Measurements from ENCODE around the gene GLA. TPM values are rescaled to one million over a fixed set of nuclear protein-coding genes. Genes with fewer than 3 reads are reported as not detected.

The GLA gene
- total and polyA plus RNA-seq, 2 of the 13 experiments (the other 11 are each of a cell fraction or from before 2014, with no cell fraction given) = 31.4 to 59.3 TPM

DNA sequence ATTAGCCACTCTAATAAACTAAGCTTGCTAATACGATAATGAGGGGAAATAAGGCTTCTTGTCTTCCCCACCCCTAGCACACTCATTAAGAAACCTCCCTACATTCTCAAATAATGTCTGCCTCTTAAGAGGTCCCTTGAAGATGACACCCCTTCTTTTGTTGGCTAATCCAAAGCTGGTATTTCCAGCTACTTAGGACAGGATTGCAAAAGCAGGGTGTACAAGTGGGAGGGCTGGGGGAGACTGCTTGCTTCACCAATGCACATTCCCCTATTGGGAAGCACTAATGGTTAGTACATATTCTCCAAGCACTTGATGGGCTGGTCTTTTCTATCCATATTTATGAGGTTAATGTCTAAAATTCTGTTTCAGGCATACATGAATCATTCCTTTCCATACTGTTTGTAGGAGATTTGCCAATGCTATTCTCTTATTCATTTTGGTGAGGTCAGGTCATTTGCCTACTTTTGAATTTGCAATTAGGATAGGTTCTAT is 42.4 kb downstream of the GLA start (continued):
- TF ChIP-seq, protein P1, sequence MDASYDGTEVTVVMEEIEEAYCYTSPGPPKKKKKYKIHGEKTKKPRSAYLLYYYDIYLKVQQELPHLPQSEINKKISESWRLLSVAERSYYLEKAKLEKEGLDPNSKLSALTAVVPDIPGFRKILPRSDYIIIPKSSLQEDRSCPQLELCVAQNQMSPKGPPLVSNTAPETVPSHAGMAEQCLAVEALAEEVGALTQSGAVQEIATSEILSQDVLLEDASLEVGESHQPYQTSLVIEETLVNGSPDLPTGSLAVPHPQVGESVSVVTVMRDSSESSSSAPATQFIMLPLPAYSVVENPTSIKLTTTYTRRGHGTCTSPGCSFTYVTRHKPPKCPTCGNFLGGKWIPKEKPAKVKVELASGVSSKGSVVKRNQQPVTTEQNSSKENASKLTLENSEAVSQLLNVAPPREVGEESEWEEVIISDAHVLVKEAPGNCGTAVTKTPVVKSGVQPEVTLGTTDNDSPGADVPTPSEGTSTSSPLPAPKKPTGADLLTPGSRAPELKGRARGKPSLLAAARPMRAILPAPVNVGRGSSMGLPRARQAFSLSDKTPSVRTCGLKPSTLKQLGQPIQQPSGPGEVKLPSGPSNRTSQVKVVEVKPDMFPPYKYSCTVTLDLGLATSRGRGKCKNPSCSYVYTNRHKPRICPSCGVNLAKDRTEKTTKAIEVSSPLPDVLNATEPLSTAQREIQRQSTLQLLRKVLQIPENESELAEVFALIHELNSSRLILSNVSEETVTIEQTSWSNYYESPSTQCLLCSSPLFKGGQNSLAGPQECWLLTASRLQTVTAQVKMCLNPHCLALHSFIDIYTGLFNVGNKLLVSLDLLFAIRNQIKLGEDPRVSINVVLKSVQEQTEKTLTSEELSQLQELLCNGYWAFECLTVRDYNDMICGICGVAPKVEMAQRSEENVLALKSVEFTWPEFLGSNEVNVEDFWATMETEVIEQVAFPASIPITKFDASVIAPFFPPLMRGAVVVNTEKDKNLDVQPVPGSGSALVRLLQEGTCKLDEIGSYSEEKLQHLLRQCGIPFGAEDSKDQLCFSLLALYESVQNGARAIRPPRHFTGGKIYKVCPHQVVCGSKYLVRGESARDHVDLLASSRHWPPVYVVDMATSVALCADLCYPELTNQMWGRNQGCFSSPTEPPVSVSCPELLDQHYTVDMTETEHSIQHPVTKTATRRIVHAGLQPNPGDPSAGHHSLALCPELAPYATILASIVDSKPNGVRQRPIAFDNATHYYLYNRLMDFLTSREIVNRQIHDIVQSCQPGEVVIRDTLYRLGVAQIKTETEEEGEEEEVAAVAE (CRISPR knock-in tag; IDR thresholded peaks at IDR 0.05; ENCODE audit: borderline replicate concordance) = no peak
- TF ChIP-seq KAT8 (CRISPR knock-in tag; IDR thresholded peaks at IDR 0.05) (no peak), ZNF510 (CRISPR knock-in tag; IDR thresholded peaks at IDR 0.05; ENCODE audit: low read depth) (no peak), SIN3B (IDR thresholded peaks at IDR 0.05; ENCODE audit: low read length) (no peak), ZNF556 (CRISPR knock-in tag; IDR thresholded peaks at IDR 0.05; ENCODE audit: borderline replicate concordance) (no peak), SMYD3 (CRISPR knock-in tag; IDR thresholded peaks at IDR 0.05) (no peak)

DNA sequence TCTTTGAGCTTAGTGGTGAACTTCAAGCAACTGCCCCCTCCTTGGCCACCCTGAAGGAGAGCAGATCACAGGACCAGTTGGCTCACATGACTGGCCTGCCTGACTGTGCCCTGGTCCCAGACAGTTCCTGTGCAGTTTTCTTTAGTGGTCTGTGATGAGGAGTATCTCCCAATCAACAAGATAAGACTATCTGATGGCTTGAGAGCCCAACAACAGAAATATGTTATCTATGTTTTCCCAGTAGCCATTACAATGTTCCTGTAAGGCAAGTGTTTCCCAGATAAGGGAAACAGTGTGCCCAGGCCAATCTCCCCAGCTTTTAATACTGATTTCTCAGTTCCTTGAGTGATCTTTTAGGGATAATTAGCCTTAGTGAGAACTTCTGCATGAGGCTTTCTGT is 45.0 kb downstream of the GLA start:
- intact Hi-C loops (cut with micrococcal nuclease; ENCODE audit: unreplicated experiment) = no loop called here
- Histone ChIP-seq H3K4me1 (ENCODE audit: insufficient read depth, low read length) (no peaks in the 10 kb centered on the region), H3K27me3 (ENCODE audit: control insufficient read depth in 1 of 2, insufficient read depth in 2 of 2, low read length in 2 of 2) (no peaks in the 10 kb centered on the region), H3K36me3 (replicated peaks in 1 of 2; ENCODE audit: control insufficient read depth in 1 of 2, insufficient read depth in 2 of 2, low read length in 2 of 2) (no peaks in the 10 kb centered on the region), H4K20me1 (ENCODE audit: insufficient read depth, low read length) (no peaks in the 10 kb centered on the region), H3K9me3 (ENCODE audit: low read length) (no peaks in the 10 kb centered on the region), H3K79me2 (ENCODE audit: insufficient read depth, low read length) (no peaks in the 10 kb centered on the region), H3K4me2 (ENCODE audit: low read depth, low read length) (no peak overlapping the region), H3K9ac (ENCODE audit: insufficient read depth, low read depth, low read length) (no peak overlapping the region), H2AFZ (ENCODE audit: low read length) (no peak overlapping the region), H3K4me3 (replicated peaks in 1 of 3; ENCODE audit: insufficient read depth in 1 of 3, low read depth in 2 of 3, low read length in 3 of 3) (no peak overlapping the region), H3K27ac (ENCODE audit: extremely low read length, insufficient read depth, low read length) (no peak overlapping the region)
- ChIA-PET CTCF (ENCODE audit: low intra/inter-chr PET ratio, low total read pairs) (no interaction called here), POLR2A (interaction anchor here (1.4 kb wide), 1 partner anchor 27 kb away, joined by 3 read pairs; no protein-coding TSS in a partner anchor)
- TF ChIP-seq, protein P2, sequence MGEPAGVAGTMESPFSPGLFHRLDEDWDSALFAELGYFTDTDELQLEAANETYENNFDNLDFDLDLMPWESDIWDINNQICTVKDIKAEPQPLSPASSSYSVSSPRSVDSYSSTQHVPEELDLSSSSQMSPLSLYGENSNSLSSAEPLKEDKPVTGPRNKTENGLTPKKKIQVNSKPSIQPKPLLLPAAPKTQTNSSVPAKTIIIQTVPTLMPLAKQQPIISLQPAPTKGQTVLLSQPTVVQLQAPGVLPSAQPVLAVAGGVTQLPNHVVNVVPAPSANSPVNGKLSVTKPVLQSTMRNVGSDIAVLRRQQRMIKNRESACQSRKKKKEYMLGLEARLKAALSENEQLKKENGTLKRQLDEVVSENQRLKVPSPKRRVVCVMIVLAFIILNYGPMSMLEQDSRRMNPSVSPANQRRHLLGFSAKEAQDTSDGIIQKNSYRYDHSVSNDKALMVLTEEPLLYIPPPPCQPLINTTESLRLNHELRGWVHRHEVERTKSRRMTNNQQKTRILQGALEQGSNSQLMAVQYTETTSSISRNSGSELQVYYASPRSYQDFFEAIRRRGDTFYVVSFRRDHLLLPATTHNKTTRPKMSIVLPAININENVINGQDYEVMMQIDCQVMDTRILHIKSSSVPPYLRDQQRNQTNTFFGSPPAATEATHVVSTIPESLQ (CRISPR knock-in tag; conservative IDR thresholded peaks at IDR 0.05) = no peak
- TF ChIP-seq SMAD9 (CRISPR knock-in tag; IDR thresholded peaks at IDR 0.05) = no peak
- TF ChIP-seq REXO4 (CRISPR knock-in tag; IDR thresholded peaks at IDR 0.05; ENCODE audit: borderline replicate concordance) = no peak
- TF ChIP-seq ZSCAN9 (CRISPR knock-in tag; IDR thresholded peaks at IDR 0.05; ENCODE audit: borderline replicate concordance) = no peak
- no peak for TF ChIP-seq MEF2D (CRISPR knock-in tag; IDR thresholded peaks at IDR 0.05)
- no peak for TF ChIP-seq ZNF317 (CRISPR knock-in tag; IDR thresholded peaks at IDR 0.05)
- TF ChIP-seq, protein P3, sequence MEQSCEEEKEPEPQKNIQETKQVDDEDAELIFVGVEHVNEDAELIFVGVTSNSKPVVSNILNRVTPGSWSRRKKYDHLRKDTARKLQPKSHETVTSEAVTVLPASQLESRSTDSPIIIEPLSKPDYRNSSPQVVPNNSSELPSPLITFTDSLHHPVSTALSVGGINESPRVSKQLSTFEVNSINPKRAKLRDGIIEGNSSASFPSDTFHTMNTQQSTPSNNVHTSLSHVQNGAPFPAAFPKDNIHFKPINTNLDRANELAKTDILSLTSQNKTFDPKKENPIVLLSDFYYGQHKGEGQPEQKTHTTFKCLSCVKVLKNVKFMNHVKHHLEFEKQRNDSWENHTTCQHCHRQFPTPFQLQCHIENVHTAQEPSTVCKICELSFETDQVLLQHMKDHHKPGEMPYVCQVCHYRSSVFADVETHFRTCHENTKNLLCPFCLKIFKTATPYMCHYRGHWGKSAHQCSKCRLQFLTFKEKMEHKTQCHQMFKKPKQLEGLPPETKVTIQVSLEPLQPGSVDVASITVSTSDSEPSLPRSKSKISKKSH (CRISPR knock-in tag; IDR thresholded peaks at IDR 0.05; ENCODE audit: borderline replicate concordance) = no peak
- TF ChIP-seq CC2D1A (CRISPR knock-in tag; IDR thresholded peaks at IDR 0.05) = no peak
- TF ChIP-seq, protein P4, sequence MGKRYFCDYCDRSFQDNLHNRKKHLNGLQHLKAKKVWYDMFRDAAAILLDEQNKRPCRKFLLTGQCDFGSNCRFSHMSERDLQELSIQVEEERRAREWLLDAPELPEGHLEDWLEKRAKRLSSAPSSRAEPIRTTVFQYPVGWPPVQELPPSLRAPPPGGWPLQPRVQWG (CRISPR knock-in tag; IDR thresholded peaks at IDR 0.05; ENCODE audit: borderline replicate concordance, low read depth) = no peak
- in situ Hi-C loops (cut with HindIII; ENCODE audit: extremely low pct_ligation_motif_present, low pct_unique_long_range_greater_than_20kb) = no loop called here
- BruUV-seq (replicated peaks) = no TSS peak
- FAIRE-seq = no peak
- ATAC-seq = no peak
- no peak for DNase-seq (ENCODE audit: low spot score)

Data from HepG2 (cell line).